Heart left ventricle (tissue), 13 donors: ENCODE data around the gene TDRD10.

Source experiments
- CTCF ChIP-seq, 12 donors: fragments of 200-600 bp; sonication (generic) in 4 of 12; IDR thresholded peaks; one replicate each; pipeline versions ENCODE4 v1.5.0 to v1.8.0; 2018 to 2022; ENCODE audit warnings: antibody characterized with exemption in 12 of 12, mild to moderate bottlenecking in 5 of 12
- POLR2A ChIP-seq, 2 donors: fragments of 450-650 bp; IDR thresholded peaks; one replicate each; pipeline ENCODE4 v1.6.1; 2017; ENCODE audit warnings: antibody characterized with exemption in 2 of 2, mild to moderate bottlenecking in 2 of 2, moderate library complexity in 2 of 2
- donor health status: ischemic (EF 13 %, LVEDD 7.1; RV severe dilation, severe dysfunction).
- donor health status: DM: no; HTN: yes; CAD: no.
- donor health status: DM: no; HTN: no; CAD: no.
- donor health status: ischemic (EF 25% LVEDD 6.9; RV normal size, moderate dysfunction).
- donor health status: ischemic (EF 25% LVEDD 5.7; RV mildly dilated, moderate dysfunction).
- donor health status: ischemic (EF 35%, LVEDD 5.7; RV mildly dilated, moderate dysfunction).
- donor health status: nonischemic (EF 11% LVEDD 7.7; RV severe dilation, severe dysfunction).
- donor health status: DM: yes; HTN: yes; CAD: no.
- donor health status: PGD.
- donor health status: ischemic (EF 29% LVEDD 5.4; RV normal size, mild dysfunction).
- donor health status: nonischemic (EF 23%, LVEDD 6.1; RV moderate dilation, normal function).

- TF ChIP-seq POLR2A (IDR thresholded peaks at IDR 0.05): no peak
- no peak for TF ChIP-seq CTCF (IDR thresholded peaks at IDR 0.05)
Observed at GRCh38 chr1:154489695-154490274, 12.2 kb upstream of the TDRD10 start.
